ENCODE data around the gene LRMDA.

LRMDA gene

GRCh38 chr10:75596930-75597620, 165.7 kb downstream of the LRMDA start:
- H3K4me1 ChIP-seq (ENCODE audit: low read length) = no peaks in the 10 kb centered on the region
- H3K9ac ChIP-seq (ENCODE audit: low read length) = no peak overlapping the region
- H3K9me3 ChIP-seq (ENCODE audit: insufficient read depth, low read length) = no peaks in the 10 kb centered on the region
- no peaks in the 10 kb centered on the region for H4K20me1 ChIP-seq (ENCODE audit: insufficient read depth, low read length)
- H3K36me3 ChIP-seq (replicated peaks; ENCODE audit: low read depth, low read length) = no peaks in the 10 kb centered on the region
- H3K27me3 ChIP-seq (ENCODE audit: low read depth, low read length) = no peaks in the 10 kb centered on the region
- no peak overlapping the region for H3K27ac ChIP-seq (ENCODE audit: low read length)
- H3K4me3 ChIP-seq (ENCODE audit: low read length) = no peak overlapping the region
- no peaks in the 10 kb centered on the region for H3K79me2 ChIP-seq (ENCODE audit: low read length)
- no peak for TF ChIP-seq EZH2phosphoT487 (IDR thresholded peaks at IDR 0.05; ENCODE audit: low read depth)
- TF ChIP-seq, protein P1, sequence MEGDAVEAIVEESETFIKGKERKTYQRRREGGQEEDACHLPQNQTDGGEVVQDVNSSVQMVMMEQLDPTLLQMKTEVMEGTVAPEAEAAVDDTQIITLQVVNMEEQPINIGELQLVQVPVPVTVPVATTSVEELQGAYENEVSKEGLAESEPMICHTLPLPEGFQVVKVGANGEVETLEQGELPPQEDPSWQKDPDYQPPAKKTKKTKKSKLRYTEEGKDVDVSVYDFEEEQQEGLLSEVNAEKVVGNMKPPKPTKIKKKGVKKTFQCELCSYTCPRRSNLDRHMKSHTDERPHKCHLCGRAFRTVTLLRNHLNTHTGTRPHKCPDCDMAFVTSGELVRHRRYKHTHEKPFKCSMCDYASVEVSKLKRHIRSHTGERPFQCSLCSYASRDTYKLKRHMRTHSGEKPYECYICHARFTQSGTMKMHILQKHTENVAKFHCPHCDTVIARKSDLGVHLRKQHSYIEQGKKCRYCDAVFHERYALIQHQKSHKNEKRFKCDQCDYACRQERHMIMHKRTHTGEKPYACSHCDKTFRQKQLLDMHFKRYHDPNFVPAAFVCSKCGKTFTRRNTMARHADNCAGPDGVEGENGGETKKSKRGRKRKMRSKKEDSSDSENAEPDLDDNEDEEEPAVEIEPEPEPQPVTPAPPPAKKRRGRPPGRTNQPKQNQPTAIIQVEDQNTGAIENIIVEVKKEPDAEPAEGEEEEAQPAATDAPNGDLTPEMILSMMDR (IDR thresholded peaks at IDR 0.05; ENCODE audit: low read depth, low read length) = no peak
- no peak overlapping the region for H2AFZ ChIP-seq (ENCODE audit: low read depth, low read length)
- no peak overlapping the region for H3K4me2 ChIP-seq (ENCODE audit: low read length)

- Histone ChIP-seq H3K4me3 (ENCODE audit: low read length) (no peak overlapping the region), H4K20me1 (ENCODE audit: insufficient read depth, low read length) (no peaks in the 10 kb centered on the region), H3K27me3 (ENCODE audit: low read depth, low read length) (no peaks in the 10 kb centered on the region), H3K36me3 (replicated peaks; ENCODE audit: low read depth, low read length) (no peaks in the 10 kb centered on the region), H3K9ac (ENCODE audit: low read length) (no peak overlapping the region), H2AFZ (ENCODE audit: low read depth, low read length) (no peak overlapping the region), H3K4me1 (ENCODE audit: low read length) (no peaks in the 10 kb centered on the region), H3K9me3 (ENCODE audit: insufficient read depth, low read length) (no peaks in the 10 kb centered on the region), H3K4me2 (ENCODE audit: low read length) (no peak overlapping the region), H3K79me2 (ENCODE audit: low read length) (no peaks in the 10 kb centered on the region), H3K27ac (ENCODE audit: low read length) (no peak overlapping the region)
- TF ChIP-seq, protein P1 (IDR thresholded peaks at IDR 0.05; ENCODE audit: low read depth, low read length) = no peak
- no peak for TF ChIP-seq EZH2phosphoT487 (IDR thresholded peaks at IDR 0.05; ENCODE audit: low read depth)
Observed at GRCh38 chr10:75597773-75598440, 166.5 kb downstream of the LRMDA start.

DNA sequence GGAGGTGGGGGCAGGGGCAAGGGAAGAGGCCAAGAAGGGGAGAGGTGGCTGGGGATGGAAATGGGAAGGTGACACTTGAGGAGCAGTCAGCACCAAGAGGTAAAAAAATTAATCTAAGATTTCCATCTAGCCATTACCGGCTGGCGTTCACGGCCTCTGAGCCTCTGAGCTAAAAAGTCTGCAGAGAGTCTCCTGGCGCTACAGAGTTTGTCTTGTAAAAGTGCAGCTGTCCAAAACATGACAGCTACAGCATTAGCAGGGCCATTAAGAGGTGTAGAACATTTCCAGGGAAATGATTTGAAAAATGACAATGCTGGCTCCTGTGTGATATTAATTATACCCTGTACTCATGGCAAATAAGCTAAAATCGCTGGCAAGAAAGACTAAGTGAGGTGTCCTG, 167.6 kb downstream of the LRMDA start:
- H3K4me2 ChIP-seq (ENCODE audit: low read length) = no peak overlapping the region
- H3K4me1 ChIP-seq (ENCODE audit: low read length) = no peaks in the 10 kb centered on the region
- H3K4me3 ChIP-seq (ENCODE audit: low read length) = no peak overlapping the region
- H3K27ac ChIP-seq (ENCODE audit: low read length) = no peak overlapping the region
- no peak overlapping the region for H2AFZ ChIP-seq (ENCODE audit: low read depth, low read length)
- H3K36me3 ChIP-seq (replicated peaks; ENCODE audit: low read depth, low read length) = no peaks in the 10 kb centered on the region
- H4K20me1 ChIP-seq (ENCODE audit: insufficient read depth, low read length) = no peaks in the 10 kb centered on the region
- H3K27me3 ChIP-seq (ENCODE audit: low read depth, low read length) = no peaks in the 10 kb centered on the region
- H3K9ac ChIP-seq (ENCODE audit: low read length) = no peak overlapping the region
- H3K9me3 ChIP-seq (ENCODE audit: insufficient read depth, low read length) = no peaks in the 10 kb centered on the region
- no peak for TF ChIP-seq EZH2phosphoT487 (IDR thresholded peaks at IDR 0.05; ENCODE audit: low read depth)
- no peaks in the 10 kb centered on the region for H3K79me2 ChIP-seq (ENCODE audit: low read length)

GRCh38 chr10:75599875-75600648, 168.6 kb downstream of the LRMDA start:
- H3K4me3 ChIP-seq (ENCODE audit: low read length) = no peak overlapping the region
- H3K27me3 ChIP-seq (ENCODE audit: low read depth, low read length) = no peaks in the 10 kb centered on the region
- no peak overlapping the region for H2AFZ ChIP-seq (ENCODE audit: low read depth, low read length)
- no peaks in the 10 kb centered on the region for H3K9me3 ChIP-seq (ENCODE audit: insufficient read depth, low read length)
- no peaks in the 10 kb centered on the region for H3K4me1 ChIP-seq (ENCODE audit: low read length)
- TF ChIP-seq, protein P1 (IDR thresholded peaks at IDR 0.05; ENCODE audit: low read depth, low read length) = no peak
- H3K36me3 ChIP-seq (replicated peaks; ENCODE audit: low read depth, low read length) = no peaks in the 10 kb centered on the region
- H3K79me2 ChIP-seq (ENCODE audit: low read length) = no peaks in the 10 kb centered on the region
- no peak overlapping the region for H3K9ac ChIP-seq (ENCODE audit: low read length)
- H4K20me1 ChIP-seq (ENCODE audit: insufficient read depth, low read length) = no peaks in the 10 kb centered on the region
- no peak overlapping the region for H3K27ac ChIP-seq (ENCODE audit: low read length)
- H3K4me2 ChIP-seq (ENCODE audit: low read length) = no peak overlapping the region

Measured in OCI-LY3 (cell line).